HK-2 (cell line): ENCODE data around the gene PDILT.

ENCODE experiments used
- DNase-seq: peaks from one replicate; pipeline ENCODE4 v3.0.0-alpha.2; 2018; ENCODE audit not compliant: unreplicated experiment

The PDILT gene

GRCh38 chr16:20363191-20363590, 41.3 kb downstream of the PDILT start:
- no peak for DNase-seq

DNA sequence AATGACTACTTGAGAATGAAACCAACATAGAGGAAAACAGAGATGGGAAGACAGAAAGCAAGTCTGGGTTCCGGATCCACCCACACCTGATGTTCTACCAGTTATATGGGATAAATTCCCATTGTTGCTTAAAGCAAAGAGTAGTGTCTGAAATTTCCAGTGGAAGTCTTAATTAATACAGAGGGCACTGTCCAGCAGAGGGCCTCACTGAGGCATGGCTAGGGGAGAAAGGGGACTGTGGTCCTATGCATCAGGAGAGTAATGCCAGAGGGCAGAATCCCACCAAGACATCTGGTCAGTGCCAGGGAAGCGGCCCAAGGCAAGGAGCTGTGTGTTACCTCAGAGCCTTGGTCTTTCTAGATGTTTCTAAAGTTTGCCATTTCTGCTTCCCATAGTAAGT, 44.5 kb downstream of the PDILT start:
- no peak for DNase-seq

- DNase-seq = no peak
These were observed 49.3 kb downstream of the PDILT start for GRCh38 chr16:20355114-20355782.

- no peak for DNase-seq
These were observed 51.2 kb downstream of the PDILT start for GRCh38 chr16:20353379-20353778.

DNA sequence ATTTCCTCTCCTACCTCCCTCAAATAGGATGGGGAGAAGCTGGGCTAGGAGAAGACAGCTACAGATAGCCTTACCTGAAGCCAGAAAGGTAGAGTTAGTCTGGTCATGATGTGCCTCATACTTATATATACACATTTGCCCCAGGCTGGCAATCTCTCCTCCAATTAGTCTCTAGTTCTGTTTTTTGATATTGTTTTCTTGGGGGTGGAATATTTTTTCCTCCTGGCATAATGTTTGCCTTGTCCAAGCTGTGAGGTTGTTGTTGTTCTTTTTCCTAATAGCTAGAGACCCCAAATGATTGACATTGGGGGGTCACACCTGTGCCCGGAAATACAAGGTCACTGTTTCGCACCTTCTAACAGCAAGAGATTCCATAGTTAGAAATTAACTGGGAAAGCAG, 51.9 kb downstream of the PDILT start, which contains the start of gene UMOD:
Gene UMOD (minus strand): TSS at position 101 of the 400 bp plus-strand sequence. CDS start 1,978 bp downstream, outside the sequence.
- DNase-seq = no peak

DNA sequence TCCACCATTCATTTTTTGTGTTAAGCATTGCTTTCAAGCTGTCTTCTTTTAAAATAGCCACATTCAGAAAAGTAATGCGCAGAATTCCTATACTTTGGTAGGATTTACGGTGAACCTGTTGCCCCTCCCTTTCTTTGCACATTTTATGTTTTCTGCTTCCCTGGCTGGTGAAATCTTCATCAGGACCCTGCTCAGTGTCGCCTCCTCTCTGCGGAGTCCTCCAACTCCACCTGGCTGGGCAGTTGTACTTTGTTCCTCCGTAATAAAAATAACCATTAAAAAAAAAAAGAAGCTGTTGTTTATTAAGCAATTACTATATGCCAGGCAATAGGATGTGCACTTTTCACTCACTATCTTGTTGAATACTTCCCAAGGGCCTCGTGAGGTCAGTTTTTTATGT, 54.9 kb downstream of the PDILT start:
- no peak for DNase-seq

DNA sequence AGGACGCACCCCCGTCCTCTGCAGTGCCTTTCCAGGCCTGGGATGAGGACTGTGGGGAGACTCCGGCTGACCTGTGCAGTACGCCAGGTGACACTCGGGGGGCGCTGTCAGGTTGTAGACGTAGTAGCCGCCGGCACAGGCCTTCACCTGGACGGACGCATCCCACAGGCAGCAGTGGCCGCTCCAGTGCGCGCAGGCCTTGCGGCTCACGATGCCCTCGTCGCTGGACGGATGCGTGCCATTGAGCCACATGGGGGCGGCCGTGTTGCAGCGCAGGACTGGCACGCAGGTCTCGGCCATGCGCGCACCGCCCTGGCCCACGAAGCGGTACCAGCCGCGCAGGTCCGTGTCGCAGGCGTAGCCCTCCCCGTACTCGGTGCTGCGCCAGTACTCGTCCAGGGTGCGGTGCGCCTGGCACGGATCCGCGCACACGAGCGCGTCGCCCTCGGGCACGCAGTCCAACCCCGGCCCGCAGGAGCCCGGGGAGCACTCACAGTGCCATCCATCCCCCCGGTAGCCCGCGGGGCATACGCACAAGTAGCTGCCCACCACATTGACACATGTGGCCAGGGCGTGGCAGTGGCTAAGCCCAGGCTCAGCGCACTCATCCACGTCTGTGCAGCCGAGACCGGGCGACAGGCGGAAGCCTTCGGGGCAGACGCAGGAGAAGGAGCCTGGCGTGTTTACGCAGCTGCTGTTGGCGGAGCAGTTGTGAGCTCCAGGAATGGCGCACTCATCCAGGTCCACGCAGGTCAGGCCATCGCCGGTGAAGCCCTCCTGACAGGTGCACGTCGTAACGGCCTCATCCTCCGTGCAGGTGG, 56.0 kb downstream of the PDILT start:
- no peak for DNase-seq

GRCh38 chr16:20347666-20348364, 56.7 kb downstream of the PDILT start:
- DNase-seq = no peak

DNA sequence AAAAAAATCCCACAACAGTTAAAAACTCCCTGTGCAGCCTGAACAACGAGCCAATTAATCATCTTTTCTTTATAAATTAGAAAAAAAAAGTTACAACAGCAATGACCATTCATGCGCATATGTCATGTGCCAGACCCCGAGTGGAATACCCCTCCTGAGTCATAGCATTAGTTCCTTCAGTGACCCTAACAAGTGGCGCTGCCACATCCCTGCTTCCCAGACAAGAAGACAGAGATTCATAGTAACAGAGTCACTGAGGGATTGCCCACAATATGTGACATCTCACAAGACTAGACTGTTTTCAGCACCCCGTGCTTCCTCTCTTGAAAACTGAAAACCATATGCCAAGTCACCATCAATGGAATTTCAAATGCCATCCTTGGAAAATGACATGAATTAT, 59.9 kb downstream of the PDILT start:
- no peak for DNase-seq

GRCh38 chr16:20339744-20340143, 64.8 kb downstream of the PDILT start:
- DNase-seq = no peak

GRCh38 chr16:20336955-20337354, 67.6 kb downstream of the PDILT start:
- no peak for DNase-seq

DNA sequence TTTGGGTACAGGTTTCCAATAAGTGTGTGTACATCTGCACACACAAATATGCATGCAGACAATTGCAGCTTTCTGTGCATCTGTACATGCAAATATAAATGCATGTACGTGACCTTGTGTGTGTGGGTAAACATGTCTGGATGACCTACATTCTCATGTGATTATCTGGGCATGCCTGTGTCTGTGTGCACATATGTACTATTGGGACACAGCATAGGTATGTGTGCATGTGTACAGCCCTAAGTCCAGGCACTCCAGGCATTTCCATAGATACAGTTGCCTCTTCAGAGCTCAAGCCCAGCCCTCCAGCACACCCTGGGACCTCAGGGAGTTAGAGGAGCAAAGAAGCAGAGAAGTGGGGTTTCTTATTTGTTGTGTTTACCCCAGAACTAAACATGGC, 70.1 kb downstream of the PDILT start:
- no peak for DNase-seq

- DNase-seq = no peak
These were observed 71.4 kb downstream of the PDILT start for GRCh38 chr16:20333120-20333519.

- DNase-seq = no peak
These were observed 72.1 kb downstream of the PDILT start for GRCh38 chr16:20332411-20332810.

DNA sequence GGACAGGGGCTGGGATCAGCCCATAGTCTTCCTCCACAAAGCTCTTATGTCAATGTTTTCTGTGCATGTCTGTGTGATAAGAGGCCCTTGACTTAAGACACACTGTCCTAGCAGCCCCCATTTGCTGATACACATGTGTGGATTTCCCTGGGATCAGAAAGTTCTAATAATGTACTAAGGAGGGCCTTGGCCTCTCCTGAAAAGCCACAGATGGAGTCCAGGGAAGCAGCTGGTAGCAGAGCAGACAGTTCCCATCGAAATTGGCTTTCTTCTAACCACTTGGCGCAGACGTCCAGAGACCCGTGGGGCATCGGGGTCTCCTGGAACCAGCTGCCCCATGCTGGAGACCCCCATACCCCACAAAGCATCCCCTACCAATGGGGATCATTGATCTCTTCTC, 72.9 kb downstream of the PDILT start:
- DNase-seq = no peak

DNA sequence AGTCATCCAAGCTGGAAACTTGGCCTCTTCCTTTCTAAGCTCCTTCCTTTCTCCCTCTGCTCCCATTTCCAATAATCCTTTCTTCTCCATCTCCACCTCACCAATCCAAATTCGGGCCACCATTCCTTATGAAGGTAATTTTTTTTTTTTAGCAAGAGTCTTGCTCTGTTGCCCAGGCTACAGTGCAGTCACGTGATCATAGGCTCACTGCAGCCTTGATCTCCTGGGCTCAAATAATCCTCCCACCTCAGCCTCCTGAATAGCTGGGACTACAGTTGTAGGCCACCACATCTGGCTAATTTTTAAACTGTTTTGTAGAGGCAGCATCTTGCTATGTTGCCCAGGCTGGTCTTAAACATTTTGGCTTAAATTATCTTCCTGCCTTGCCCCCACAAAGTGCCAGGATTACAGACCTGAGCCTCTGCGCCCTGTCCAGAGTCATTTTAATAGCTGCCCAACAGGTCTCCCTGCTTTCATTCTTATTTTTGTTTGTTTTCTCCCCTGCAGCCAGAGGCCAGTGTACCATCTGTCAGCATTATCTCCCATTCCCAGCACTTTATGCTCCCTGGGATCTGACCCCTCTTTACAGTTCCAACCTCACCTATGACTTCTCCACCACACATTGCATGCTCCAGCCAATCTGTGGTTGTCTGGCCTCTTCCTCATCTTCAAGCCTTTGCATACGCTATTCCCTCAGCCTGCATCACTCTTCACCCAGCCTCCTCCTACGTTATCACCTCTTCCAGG, 75.0 kb downstream of the PDILT start:
- no peak for DNase-seq

GRCh38 chr16:20327444-20328041, 77.0 kb downstream of the PDILT start, which contains the start of gene GP2:
Gene GP2, minus strand, starts transcription at chr16:20327513. Its CDS starts 1,082 bp downstream, at chr16:20326431.
- DNase-seq = no peak

DNA sequence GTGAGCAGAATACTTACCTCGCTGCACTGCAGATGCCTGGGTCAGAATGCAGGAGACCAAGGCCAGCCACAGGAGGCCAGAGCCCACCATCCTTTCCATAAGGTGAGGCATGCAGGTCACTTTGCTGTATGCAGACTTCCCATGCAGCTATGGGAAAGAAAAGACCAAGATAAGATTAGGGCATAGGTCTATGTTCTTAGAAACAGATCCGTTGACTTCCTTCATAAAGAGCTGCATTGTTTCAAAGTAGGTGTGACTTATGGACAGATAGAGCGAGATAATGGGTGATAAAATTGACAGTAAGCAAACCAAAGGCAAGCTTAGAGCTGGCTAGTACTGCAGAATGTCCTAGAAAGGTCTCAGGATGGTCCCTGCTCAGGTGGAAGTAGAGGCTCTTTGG, 78.2 kb downstream of the PDILT start:
- no peak for DNase-seq

DNA sequence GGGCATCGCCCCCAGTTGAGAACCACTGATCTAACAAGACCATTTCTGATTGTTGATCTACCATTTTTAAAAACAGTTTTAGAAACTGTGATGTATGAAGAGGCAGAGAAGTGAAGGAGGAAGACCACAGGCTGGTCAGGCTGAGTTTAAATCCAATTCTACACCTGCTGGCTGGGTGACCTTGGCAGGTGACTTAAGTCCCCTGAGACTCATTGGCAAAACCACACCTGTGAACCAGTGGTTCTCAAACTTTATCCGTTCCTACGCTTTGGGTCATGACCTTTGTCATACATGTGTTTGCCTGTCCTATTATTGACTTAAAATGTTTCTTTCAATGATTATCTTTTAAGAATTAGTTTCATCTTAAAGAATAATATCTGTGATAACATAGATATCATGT, 79.5 kb downstream of the PDILT start:
- no peak for DNase-seq

- DNase-seq = no peak
These were observed 80.9 kb downstream of the PDILT start for GRCh38 chr16:20323591-20324117.

- DNase-seq = no peak
These were observed 81.8 kb downstream of the PDILT start for GRCh38 chr16:20322696-20323095.
